HCT116 (cell line): Measurements from ENCODE around the gene WRAP53. TPM values are rescaled to one million over a fixed set of nuclear protein-coding genes. Genes with fewer than 3 reads are reported as not detected.

ENCODE experiments used
- ATAC-seq: fragments of 200-7000 bp; cut with Tn5 transposase; 2 replicates; pipeline ENCODE4 v1.9.1; 2020; ENCODE audit warnings: mild to moderate bottlenecking, moderate library complexity
- BruUV-seq: library from RNA; stranded (reverse); fragments of 400-500 nt; replicated peaks from 2 replicates; lab custom pipeline; 2021; lab: Mats Ljungman, UMichigan
- CTCF ChIA-PET: fragments of 300-600 bp; sonication (Branson Sonifier 250); formaldehyde crosslinking; loops from one replicate; lab custom pipeline; 2021; ENCODE audit warnings: antibody characterized with exemption; lab: Charles Lee
- POLR2A ChIA-PET: fragments of 300-600, 350-600 bp; sonication (Branson Sonifier 250); formaldehyde crosslinking; loops from one replicate; lab custom pipeline; 2021; ENCODE audit warnings: antibody characterized with exemption; lab: Charles Lee
- RAD21 ChIA-PET, 2 experiments: fragments of 300-600 bp; sonication (Branson Sonifier 250); formaldehyde crosslinking; loops; one replicate each; lab custom pipeline; 2023; ENCODE audit warnings: low total read pairs in 2 of 2; ENCODE audit not compliant: uncharacterized antibody in 2 of 2, unreplicated experiment in 2 of 2, low non-redundant PET in 1 of 2; lab: Charles Lee
- DNase-seq: peaks from one replicate; pipeline ENCODE4 v3.0.0-alpha.2; 2010; ENCODE audit warnings: low read depth, low spot score
- H2AFZ ChIP-seq: fragments of 200-600 bp; shearing (Covaris generic), sonication (generic); 2 replicates; pipeline ENCODE4 v1.6.1; 2017; ENCODE audit warnings: low read depth, mixed run types, mixed read lengths, antibody characterized with exemption, low read length; ENCODE audit not compliant: poor library complexity, severe bottlenecking
- H3K27ac ChIP-seq: 2 replicates; pipeline ENCODE4 v1.5.1; 2012; ENCODE audit warnings: low read depth, low read length
- H3K27me3 ChIP-seq: fragments of 200-600 bp; sonication (generic); 2 replicates; pipeline ENCODE4 v1.6.1; 2016; ENCODE audit warnings: mixed run types, low read length, mixed read lengths; ENCODE audit not compliant: insufficient read depth
- H3K36me3 ChIP-seq, 2 experiments: fragments of 200-500 bp in 1 of 2; fragments of 200-600 bp in 1 of 2; sonication (Bioruptor generic) in 1 of 2; sonication (generic) in 1 of 2; 2 replicates each; pipeline versions ENCODE4 v1.5.1 to v1.6.1; 2014 to 2016; ENCODE audit warnings: low read length in 2 of 2, inconsistent platforms in 1 of 2, mixed read lengths in 1 of 2, mixed run types in 1 of 2; ENCODE audit not compliant: insufficient read depth in 2 of 2, control insufficient read depth in 1 of 2
- H3K4me1 ChIP-seq, 2 experiments: fragments of 200-600 bp in 1 of 2; sonication (generic) in 1 of 2; 2 replicates each; pipeline versions ENCODE4 v1.5.1 to v1.6.1; 2012 to 2017; ENCODE audit warnings: low read length in 2 of 2, inconsistent platforms in 1 of 2, mild to moderate bottlenecking in 1 of 2, mixed read lengths in 1 of 2, mixed run types in 1 of 2, moderate library complexity in 1 of 2; ENCODE audit not compliant: insufficient read depth in 2 of 2, control insufficient read depth in 1 of 2
- H3K4me2 ChIP-seq: fragments of 200-600 bp; sonication (generic); 2 replicates; pipeline ENCODE4 v1.6.1; 2017; ENCODE audit warnings: mixed run types, low read length, mixed read lengths
- H3K4me3 ChIP-seq, 2 experiments: fragments of 200-600 bp in 1 of 2; sonication (generic) in 1 of 2; replicated peaks in 1 of 2; 2 replicates each; pipeline ENCODE4 v1.5.1; 2011 to 2016; ENCODE audit warnings: low read length in 2 of 2, control low read depth in 1 of 2, low read depth in 1 of 2, mild to moderate bottlenecking in 1 of 2, mixed read lengths in 1 of 2, mixed run types in 1 of 2
- H3K79me2 ChIP-seq: fragments of 200-600 bp; sonication (generic); 2 replicates; pipeline ENCODE4 v1.6.1; 2017; ENCODE audit warnings: mild to moderate bottlenecking, mixed run types, low read length, moderate library complexity, mixed read lengths; ENCODE audit not compliant: insufficient read depth
- H3K9ac ChIP-seq: fragments of 200-600 bp; sonication (generic); 2 replicates; pipeline ENCODE4 v1.6.1; 2016; ENCODE audit warnings: low read length, mixed read lengths
- H3K9me2 ChIP-seq: fragments of 200-600 bp; sonication (generic), shearing (Covaris generic); 2 replicates; pipeline ENCODE4 v1.6.1; 2017; ENCODE audit warnings: mixed run types, mild to moderate bottlenecking, moderate library complexity; ENCODE audit not compliant: insufficient read depth
- H3K9me3 ChIP-seq, 2 experiments: fragments of 200-500 bp in 1 of 2; fragments of 200-600 bp in 1 of 2; sonication (Bioruptor generic) in 1 of 2; sonication (generic) in 1 of 2; 2 replicates each; pipeline ENCODE4 v1.6.1; 2014 to 2017; ENCODE audit warnings: low read length in 2 of 2, mixed read lengths in 2 of 2, inconsistent platforms in 1 of 2, low read depth in 1 of 2, mild to moderate bottlenecking in 1 of 2, mixed run types in 1 of 2, moderate library complexity in 1 of 2; ENCODE audit not compliant: control insufficient read depth in 1 of 2, insufficient read depth in 1 of 2
- H4K20me1 ChIP-seq: fragments of 200-600 bp; sonication (generic), shearing (Covaris generic); 2 replicates; pipeline ENCODE4 v1.6.1; 2017; ENCODE audit warnings: mixed run types, mild to moderate bottlenecking, moderate library complexity; ENCODE audit not compliant: insufficient read depth
- CBX3 ChIP-seq: IDR thresholded peaks from 2 replicates; pipeline ENCODE4 v1.6.1; 2012; ENCODE audit warnings: low read depth
- CEBPB ChIP-seq: IDR thresholded peaks from 2 replicates; pipeline ENCODE4 v1.6.1; 2012; ENCODE audit warnings: low read depth
- EGR1 ChIP-seq: IDR thresholded peaks from 2 replicates; pipeline ENCODE4 v1.6.1; 2012; ENCODE audit warnings: low read depth
- EZH2 ChIP-seq: fragments of 200-600 bp; sonication (generic); IDR thresholded peaks from 2 replicates; pipeline ENCODE4 v1.6.1; 2017; ENCODE audit warnings: antibody characterized with exemption, mixed run types
- POLR2A ChIP-seq: IDR thresholded peaks from 2 replicates; pipeline ENCODE4 v1.7.0; 2011; ENCODE audit warnings: borderline replicate concordance; ENCODE audit not compliant: insufficient read depth, insufficient read length; ENCODE audit errors: extremely low read depth
- POLR2AphosphoS5 ChIP-seq: IDR thresholded peaks from 2 replicates; pipeline ENCODE4 v1.6.1; 2011; ENCODE audit warnings: mild to moderate bottlenecking, low read depth, low read length, moderate library complexity
- RAD21 ChIP-seq: IDR thresholded peaks from 2 replicates; pipeline ENCODE4 v1.6.1; 2012; ENCODE audit warnings: low read depth, mild to moderate bottlenecking
- SP1 ChIP-seq: IDR thresholded peaks from 2 replicates; pipeline ENCODE4 v1.6.1; 2012; ENCODE audit warnings: low read depth
- TCF7L2 ChIP-seq: IDR thresholded peaks from 2 replicates; pipeline ENCODE4 v1.7.0; 2011; ENCODE audit warnings: borderline replicate concordance, inconsistent platforms; ENCODE audit not compliant: insufficient read depth, insufficient read length; ENCODE audit errors: extremely low read depth
- ZNF274 ChIP-seq: fragments of 200-500 bp; sonication (Bioruptor generic); IDR thresholded peaks from 2 replicates; pipeline ENCODE4 v1.6.1; 2014; ENCODE audit warnings: mild to moderate bottlenecking, low read depth, low read length, inconsistent platforms
- intact Hi-C: fragments of 100-400 bp; cut with micrococcal nuclease; formaldehyde crosslinking; loops from 2 replicates; pipeline ENCODE4 v1.10.0; 2022
- total RNA-seq: library from RNA; stranded (reverse); gene quantifications from one replicate; pipeline ENCODE4 v1.2.1, GENCODE V29; 2021; ENCODE audit not compliant: unreplicated experiment
- TF ChIP-seq, protein P1 (sequence below): IDR thresholded peaks from 2 replicates; pipeline ENCODE4 v1.6.1; 2012
- TF ChIP-seq, protein P2 (sequence below): IDR thresholded peaks from 2 replicates; pipeline ENCODE4 v1.6.1; 2012

WRAP53 gene
- total RNA-seq, 1 experiment from 2014 or later: 28.8 TPM

DNA sequence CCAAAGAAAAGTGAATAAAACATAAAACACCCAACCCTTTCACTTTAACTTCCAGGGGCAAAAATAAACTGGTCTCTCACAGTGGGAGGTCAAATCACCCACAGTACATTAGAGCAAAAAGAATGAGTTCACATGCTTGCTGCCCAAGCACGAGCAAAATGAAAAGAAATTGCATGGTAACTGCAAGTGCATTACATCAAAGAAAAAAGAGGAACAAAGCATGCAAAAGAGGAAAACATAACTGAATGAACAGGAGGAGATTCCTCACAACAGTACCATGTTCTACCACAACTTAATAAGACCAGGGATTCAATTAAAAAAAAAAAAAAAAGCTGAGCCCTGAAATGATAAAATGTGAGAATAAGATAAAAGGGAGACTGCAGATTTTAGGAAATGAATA lies 41.5 kb downstream of the WRAP53 start:
- H3K27ac ChIP-seq: no peak overlapping the region
- ChIA-PET RAD21 (no interaction called here), CTCF (interaction anchor here (0.6 to 1.8 kb wide), 2 partner anchors 14 to 183 kb away, joined by 4 to 7 read pairs; no protein-coding TSS in a partner anchor), POLR2A (no interaction called here)
- H3K79me2 ChIP-seq: no peaks in the 10 kb centered on the region
- H3K9me2 ChIP-seq: no peaks in the 10 kb centered on the region
- ATAC-seq (no peak), DNase-seq (no peak)
- H4K20me1 ChIP-seq: no peaks in the 10 kb centered on the region
- no peak overlapping the region for H2AFZ ChIP-seq
- no peak overlapping the region for H3K9ac ChIP-seq
- H3K9me3 ChIP-seq: no peaks in the 10 kb centered on the region
- peaks cover 0 to 5% of the 10 kb centered on the region in 2 experiments; a peak in 1 of 4 replicates for H3K4me1 ChIP-seq
- no peaks in the 10 kb centered on the region for H3K36me3 ChIP-seq
- TF ChIP-seq EZH2: no peak
- no peak for TF ChIP-seq EGR1
- TF ChIP-seq CBX3: no peak
- TF ChIP-seq SP1: no peak
- TF ChIP-seq TCF7L2: no peak
- TF ChIP-seq POLR2A: no peak
- TF ChIP-seq POLR2AphosphoS5: no peak
- no peak for TF ChIP-seq RAD21
- no peak for TF ChIP-seq CEBPB
- TF ChIP-seq ZNF274: no peak
- TF ChIP-seq, protein P1, sequence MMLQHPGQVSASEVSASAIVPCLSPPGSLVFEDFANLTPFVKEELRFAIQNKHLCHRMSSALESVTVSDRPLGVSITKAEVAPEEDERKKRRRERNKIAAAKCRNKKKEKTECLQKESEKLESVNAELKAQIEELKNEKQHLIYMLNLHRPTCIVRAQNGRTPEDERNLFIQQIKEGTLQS: no peak
- TF ChIP-seq, protein P2, sequence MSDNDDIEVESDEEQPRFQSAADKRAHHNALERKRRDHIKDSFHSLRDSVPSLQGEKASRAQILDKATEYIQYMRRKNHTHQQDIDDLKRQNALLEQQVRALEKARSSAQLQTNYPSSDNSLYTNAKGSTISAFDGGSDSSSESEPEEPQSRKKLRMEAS: no peak
- intact Hi-C loops: no loop called here
- no peaks in the 10 kb centered on the region for H3K27me3 ChIP-seq
- no peak overlapping the region for H3K4me2 ChIP-seq
- BruUV-seq: no TSS peak
- H3K4me3 ChIP-seq: no peak overlapping the region
